ENCODE results near the gene PHKG1. TPM values are rescaled to one million over a fixed set of nuclear protein-coding genes. Genes with fewer than 3 reads are reported as not detected.
"Not testable (repeated sequence)": the region's sequence is repeated elsewhere in the genome, so short reads cannot be mapped to it uniquely, and the experiment has no call there.

PHKG1 gene
- total RNA-seq, 2 donors from 2014 or later: 11.7 to 27.3 TPM

DNA sequence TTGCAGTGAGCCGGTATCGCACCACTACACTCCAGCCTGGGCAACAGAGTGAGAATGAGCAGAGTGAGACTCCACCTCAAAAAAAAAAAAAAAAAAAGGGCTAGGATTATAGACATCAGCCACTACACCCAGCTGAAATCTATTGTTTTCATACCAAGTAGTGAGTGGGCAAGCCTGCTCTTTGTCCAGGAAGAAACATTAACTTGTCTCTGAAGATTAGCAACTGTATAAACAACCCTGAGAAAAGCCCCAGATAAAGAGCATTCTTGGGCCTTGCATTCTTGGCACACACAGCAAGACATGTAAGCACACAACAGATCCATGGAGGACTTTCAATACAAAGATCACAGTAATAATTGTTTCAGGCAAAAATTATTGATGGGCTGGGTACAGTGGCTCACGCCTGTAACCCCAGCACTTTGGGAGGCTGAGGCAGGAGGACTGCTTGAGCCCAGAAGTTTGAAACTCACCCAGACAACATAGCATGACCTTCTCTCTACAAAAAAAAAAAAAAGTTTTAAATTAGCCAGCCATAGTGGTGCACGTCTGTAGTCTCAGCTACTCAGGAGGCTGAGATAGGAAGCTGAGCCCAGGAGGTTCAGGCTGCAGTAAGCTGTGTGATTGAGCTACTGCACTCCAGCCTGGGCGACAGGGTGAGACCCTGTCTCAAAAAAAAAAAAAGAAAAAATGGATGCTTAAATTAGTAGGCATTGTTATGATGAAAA is 45.9 kb downstream of the PHKG1 start:
- Histone ChIP-seq H3K27me3 (no peaks in the 10 kb centered on the region), H3K4me1 (peaks cover 0 to 29% of the 10 kb centered on the region in 2 donors), H3K27ac (peak overlapping the region in 1 of 2 donors; percentile 16), H3K4me3 (no peak overlapping the region), H3K36me3 (no peaks in the 10 kb centered on the region), H3K9me3 (no peaks in the 10 kb centered on the region)
- TF ChIP-seq, protein P1, sequence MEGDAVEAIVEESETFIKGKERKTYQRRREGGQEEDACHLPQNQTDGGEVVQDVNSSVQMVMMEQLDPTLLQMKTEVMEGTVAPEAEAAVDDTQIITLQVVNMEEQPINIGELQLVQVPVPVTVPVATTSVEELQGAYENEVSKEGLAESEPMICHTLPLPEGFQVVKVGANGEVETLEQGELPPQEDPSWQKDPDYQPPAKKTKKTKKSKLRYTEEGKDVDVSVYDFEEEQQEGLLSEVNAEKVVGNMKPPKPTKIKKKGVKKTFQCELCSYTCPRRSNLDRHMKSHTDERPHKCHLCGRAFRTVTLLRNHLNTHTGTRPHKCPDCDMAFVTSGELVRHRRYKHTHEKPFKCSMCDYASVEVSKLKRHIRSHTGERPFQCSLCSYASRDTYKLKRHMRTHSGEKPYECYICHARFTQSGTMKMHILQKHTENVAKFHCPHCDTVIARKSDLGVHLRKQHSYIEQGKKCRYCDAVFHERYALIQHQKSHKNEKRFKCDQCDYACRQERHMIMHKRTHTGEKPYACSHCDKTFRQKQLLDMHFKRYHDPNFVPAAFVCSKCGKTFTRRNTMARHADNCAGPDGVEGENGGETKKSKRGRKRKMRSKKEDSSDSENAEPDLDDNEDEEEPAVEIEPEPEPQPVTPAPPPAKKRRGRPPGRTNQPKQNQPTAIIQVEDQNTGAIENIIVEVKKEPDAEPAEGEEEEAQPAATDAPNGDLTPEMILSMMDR (IDR thresholded peaks at IDR 0.05): no peak
- DNase-seq (ENCODE audit: low spot score): no peak

DNA sequence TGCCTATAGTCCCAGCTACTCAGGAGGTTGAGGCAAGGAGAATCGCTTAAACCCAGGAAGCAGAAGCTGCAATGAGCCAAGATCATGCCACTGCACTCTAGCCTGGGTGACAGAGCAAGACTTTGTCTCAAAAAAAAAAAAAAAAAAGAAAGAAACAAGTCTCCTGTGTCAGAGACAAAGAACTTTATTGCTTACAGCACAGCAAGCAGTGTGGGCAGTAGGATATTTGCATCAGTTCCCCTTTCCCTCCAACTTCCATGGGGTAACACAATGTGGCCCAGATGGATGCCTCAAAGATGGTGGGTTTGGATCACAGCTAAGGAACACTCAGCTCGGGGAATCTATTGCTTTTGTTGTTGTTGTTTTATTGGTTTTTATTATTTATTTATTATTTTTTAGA is 47.0 kb downstream of the PHKG1 start:
- not testable (repeated sequence) for H3K27ac ChIP-seq; H3K36me3 ChIP-seq; H3K27me3 ChIP-seq; DNase-seq (ENCODE audit: low spot score); H3K9me3 ChIP-seq; H3K4me3 ChIP-seq
- peaks cover 0 to 27% of the 10 kb centered on the region in 2 donors for H3K4me1 ChIP-seq

DNA sequence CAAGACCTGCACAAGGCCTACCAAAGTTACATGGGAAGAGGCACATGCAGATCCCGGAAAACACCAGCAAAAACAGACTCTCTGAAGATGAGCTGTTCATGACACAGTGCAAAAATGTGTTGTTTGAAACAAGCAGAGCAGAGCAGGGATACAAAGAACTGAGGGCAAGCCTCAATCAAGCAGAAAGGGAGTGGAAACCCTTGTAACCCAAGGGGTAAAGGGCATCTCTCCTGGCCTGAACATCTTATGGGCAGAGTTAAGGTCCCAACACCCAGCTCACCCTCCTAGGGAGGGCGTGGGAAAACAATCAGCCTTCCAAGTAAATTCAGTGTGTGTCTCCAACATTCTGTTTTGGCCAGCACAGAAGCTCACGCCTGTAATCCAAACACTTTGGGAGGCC is 52.0 kb downstream of the PHKG1 start:
- Histone ChIP-seq H3K4me3 (no peak overlapping the region), H3K27ac (no peak overlapping the region), H3K4me1 (no peaks in the 10 kb centered on the region), H3K36me3 (no peaks in the 10 kb centered on the region), H3K27me3 (no peaks in the 10 kb centered on the region), H3K9me3 (no peaks in the 10 kb centered on the region)
- no peak for DNase-seq (ENCODE audit: low spot score)
- TF ChIP-seq, protein P1 (IDR thresholded peaks at IDR 0.05): no peak

- H3K4me1 ChIP-seq: peaks cover 0 to 4% of the 10 kb centered on the region in 2 donors
- H3K27ac ChIP-seq: peak overlapping the region in 1 of 2 donors; percentile 28
- DNase-seq (ENCODE audit: low spot score): no peak
- no peaks in the 10 kb centered on the region for H3K36me3 ChIP-seq
- H3K9me3 ChIP-seq: no peaks in the 10 kb centered on the region
- TF ChIP-seq, protein P1 (IDR thresholded peaks at IDR 0.05): peak in 1 of 2 donors; percentile 43
- H3K4me3 ChIP-seq: peak overlapping the region; percentile 45 to 62
- no peaks in the 10 kb centered on the region for H3K27me3 ChIP-seq
These were observed 58.9 kb downstream of the PHKG1 start for GRCh38 chr7:56033671-56034432.

- not testable (repeated sequence) for H3K27me3 ChIP-seq; H3K4me1 ChIP-seq; H3K4me3 ChIP-seq; DNase-seq (ENCODE audit: low spot score); H3K9me3 ChIP-seq; H3K36me3 ChIP-seq; H3K27ac ChIP-seq
These were observed 60.2 kb downstream of the PHKG1 start for GRCh38 chr7:56032578-56032977.

DNA sequence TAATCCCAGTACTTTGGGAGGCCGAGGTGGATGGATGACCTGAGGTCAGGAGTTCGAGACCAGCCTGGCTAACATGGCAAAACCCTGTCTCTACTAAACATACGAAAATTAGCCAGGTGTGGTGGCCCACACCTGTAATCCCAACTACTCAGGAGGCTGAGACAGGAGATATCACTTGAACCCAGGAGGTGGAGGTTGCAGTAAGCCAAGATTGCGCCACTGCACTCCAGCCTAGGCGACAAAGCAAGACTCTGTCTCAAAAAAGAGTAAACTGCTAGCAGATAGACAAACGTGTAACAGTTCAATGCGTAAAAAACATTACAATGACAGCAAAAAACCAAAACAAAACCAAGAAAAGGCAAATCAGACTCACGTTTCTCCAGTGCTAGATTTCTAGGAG is 61.2 kb downstream of the PHKG1 start:
- DNase-seq (ENCODE audit: low spot score); H3K36me3 ChIP-seq; H3K9me3 ChIP-seq; H3K27me3 ChIP-seq; H3K4me1 ChIP-seq; H3K4me3 ChIP-seq; H3K27ac ChIP-seq: not testable (repeated sequence)

DNA sequence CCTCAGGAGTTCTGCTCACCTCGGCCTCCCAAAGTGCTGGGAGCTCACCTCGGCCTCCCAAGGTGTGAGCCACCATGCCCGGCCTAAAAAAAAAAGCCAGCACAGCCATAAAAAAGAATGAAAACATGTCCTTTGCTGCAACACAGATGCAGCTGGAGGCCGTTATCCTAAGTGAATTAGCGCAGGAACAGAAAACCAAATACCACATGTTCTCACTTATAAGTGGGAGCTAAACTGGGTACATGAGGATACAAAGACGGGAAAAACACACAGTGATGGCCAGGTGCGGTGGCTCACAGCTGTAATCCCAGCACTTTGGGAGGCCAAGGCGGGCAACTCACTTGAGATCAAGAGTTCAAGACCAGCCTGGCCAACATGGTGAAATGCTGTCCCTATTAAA is 62.4 kb downstream of the PHKG1 start:
- no peak for DNase-seq (ENCODE audit: low spot score)
- H3K9me3 ChIP-seq: no peaks in the 10 kb centered on the region
- H3K4me3 ChIP-seq: no peak overlapping the region
- H3K36me3 ChIP-seq: no peaks in the 10 kb centered on the region
- no peak overlapping the region for H3K27ac ChIP-seq
- peaks cover 0 to 4% of the 10 kb centered on the region in 2 donors for H3K4me1 ChIP-seq
- H3K27me3 ChIP-seq: no peaks in the 10 kb centered on the region
- TF ChIP-seq, protein P1 (IDR thresholded peaks at IDR 0.05): no peak

Other genes with a start within 250 kb of the PHKG1 start
- gene SEPTIN14, start 230.2 kb downstream of the PHKG1 start, total RNA-seq: not detected
- gene ZNF713, start 205.5 kb downstream of the PHKG1 start, total RNA-seq: 1 to 10 TPM; 2.5 to 2.6 TPM
- gene MRPS17, start 141.1 kb downstream of the PHKG1 start, total RNA-seq: 10 to 100 TPM; 14.1 to 15.9 TPM
- gene NIPSNAP2, start 128.4 kb downstream of the PHKG1 start, total RNA-seq: 100 to 1,000 TPM; 205 to 370 TPM
- 10 to 100 TPM in 1 of 2 donors, 1 to 10 TPM in 1; 8.0 to 11.6 TPM for gene PSPH, start 41.5 kb downstream of the PHKG1 start, total RNA-seq
- 10 to 100 TPM; 39.3 to 68.1 TPM for gene CCT6A, start 41.2 kb downstream of the PHKG1 start, total RNA-seq
- gene SUMF2, start 28.7 kb downstream of the PHKG1 start, total RNA-seq: 10 to 100 TPM; 31.7 to 54.9 TPM
- gene CHCHD2, start 13.5 kb upstream of the PHKG1 start, total RNA-seq: 100 to 1,000 TPM; 439 to 485 TPM
- gene NUPR2, start 23.5 kb upstream of the PHKG1 start, total RNA-seq: not detected